ENCODE data around the gene CTSO. TPM values are rescaled to one million over a fixed set of nuclear protein-coding genes. Genes with fewer than 3 reads are reported as not detected.

Gene CTSO
- total RNA-seq, 3 donors from 2014 or later (not counting 1 experiment from before 2014, with no cell fraction given) = 20.3 to 25.2 (median 22.2) TPM

- DNase-seq = no peak
- H3K27ac Mint-ChIP-seq = no peak overlapping the region
- no peak for TF ChIP-seq CTCF (IDR thresholded peaks at IDR 0.05)
- intact Hi-C loops (cut with micrococcal nuclease) = no loop called here
- no peak for ATAC-seq
- no peak overlapping the region for H3K4me3 ChIP-seq (ENCODE audit: low read length)
- no peaks in the 10 kb centered on the region for H3K36me3 Mint-ChIP-seq
- WGBS (ENCODE audit: insufficient coverage) = 95% methylated on average over 3 of the region's 3 CpGs
- H3K4me1 Mint-ChIP-seq = peaks cover 0 to 6% of the 10 kb centered on the region in 2 donors
- no peaks in the 10 kb centered on the region for H3K27me3 ChIP-seq (ENCODE audit: control insufficient read depth, insufficient read depth, low read length)
- H3K4me3 Mint-ChIP-seq = no peak overlapping the region
- peaks cover 2 to 17% of the 10 kb centered on the region in 2 donors for H3K27me3 Mint-ChIP-seq (ENCODE audit: low read depth in 2 of 2)
- H3K36me3 ChIP-seq (ENCODE audit: control insufficient read depth, insufficient read depth, low read length) = no peaks in the 10 kb centered on the region
- H3K9me3 ChIP-seq (ENCODE audit: control insufficient read depth, insufficient read depth, low read length) = no peaks in the 10 kb centered on the region
- H3K4me1 ChIP-seq (ENCODE audit: control insufficient read depth, insufficient read depth, low read length) = no peaks in the 10 kb centered on the region
- H3K27ac ChIP-seq (ENCODE audit: low read length) = no peak overlapping the region
- H3K9me3 Mint-ChIP-seq = no peaks in the 10 kb centered on the region
Measured at GRCh38 chr4:155966731-155967395, 13.2 kb upstream of the CTSO start.

GRCh38 chr4:155966171-155966570 is 12.5 kb upstream of the CTSO start:
- no peak for DNase-seq
- no peak for TF ChIP-seq CTCF (IDR thresholded peaks at IDR 0.05)
- no peak overlapping the region for H3K4me3 Mint-ChIP-seq
- no peaks in the 10 kb centered on the region for H3K36me3 ChIP-seq (ENCODE audit: control insufficient read depth, insufficient read depth, low read length)
- no peaks in the 10 kb centered on the region for H3K27me3 ChIP-seq (ENCODE audit: control insufficient read depth, insufficient read depth, low read length)
- no peak overlapping the region for H3K4me3 ChIP-seq (ENCODE audit: low read length)
- no peak overlapping the region for H3K27ac Mint-ChIP-seq
- whole genome bisulfite sequencing (ENCODE audit: insufficient coverage) = 71% methylated on average over 2 of the region's 2 CpGs
- H3K4me1 Mint-ChIP-seq = peaks cover 0 to 6% of the 10 kb centered on the region in 2 donors
- H3K4me1 ChIP-seq (ENCODE audit: control insufficient read depth, insufficient read depth, low read length) = no peaks in the 10 kb centered on the region
- no peaks in the 10 kb centered on the region for H3K9me3 ChIP-seq (ENCODE audit: control insufficient read depth, insufficient read depth, low read length)
- peaks cover 2 to 18% of the 10 kb centered on the region in 2 donors for H3K27me3 Mint-ChIP-seq (ENCODE audit: low read depth in 2 of 2)
- intact Hi-C loops (cut with micrococcal nuclease) = no loop called here
- ATAC-seq = no peak
- H3K27ac ChIP-seq (ENCODE audit: low read length) = no peak overlapping the region
- H3K36me3 Mint-ChIP-seq = no peaks in the 10 kb centered on the region
- no peaks in the 10 kb centered on the region for H3K9me3 Mint-ChIP-seq

GRCh38 chr4:155964016-155964891 is 10.6 kb upstream of the CTSO start:
- WGBS (ENCODE audit: insufficient coverage) = 74% methylated on average over 5 of the region's 8 CpGs
- H3K36me3 ChIP-seq (ENCODE audit: control insufficient read depth, insufficient read depth, low read length) = no peaks in the 10 kb centered on the region
- Mint-ChIP-seq H3K4me3 (no peak overlapping the region), H3K36me3 (no peaks in the 10 kb centered on the region), H3K4me1 (peaks cover 0 to 6% of the 10 kb centered on the region in 2 donors), H3K27ac (no peak overlapping the region), H3K27me3 (ENCODE audit: low read depth in 2 of 2) (peaks cover 2 to 29% of the 10 kb centered on the region in 2 donors), H3K9me3 (no peaks in the 10 kb centered on the region)
- no peaks in the 10 kb centered on the region for H3K9me3 ChIP-seq (ENCODE audit: control insufficient read depth, insufficient read depth, low read length)
- H3K27ac ChIP-seq (ENCODE audit: low read length) = no peak overlapping the region
- intact Hi-C loops (cut with micrococcal nuclease) = no loop called here
- H3K4me3 ChIP-seq (ENCODE audit: low read length) = no peak overlapping the region
- TF ChIP-seq CTCF (IDR thresholded peaks at IDR 0.05) = no peak
- DNase-seq = no peak
- no peaks in the 10 kb centered on the region for H3K27me3 ChIP-seq (ENCODE audit: control insufficient read depth, insufficient read depth, low read length)
- no peaks in the 10 kb centered on the region for H3K4me1 ChIP-seq (ENCODE audit: control insufficient read depth, insufficient read depth, low read length)
- no peak for ATAC-seq
